ENCODE measurements around the gene ANKRD36.
A peak's percentile ranks its signal among the peaks of the same experiment; 100 is the strongest.
"Not testable (repeated sequence)": the region's sequence is repeated elsewhere in the genome, so short reads cannot be mapped to it uniquely, and the experiment has no call there.

The ANKRD36 gene

DNA sequence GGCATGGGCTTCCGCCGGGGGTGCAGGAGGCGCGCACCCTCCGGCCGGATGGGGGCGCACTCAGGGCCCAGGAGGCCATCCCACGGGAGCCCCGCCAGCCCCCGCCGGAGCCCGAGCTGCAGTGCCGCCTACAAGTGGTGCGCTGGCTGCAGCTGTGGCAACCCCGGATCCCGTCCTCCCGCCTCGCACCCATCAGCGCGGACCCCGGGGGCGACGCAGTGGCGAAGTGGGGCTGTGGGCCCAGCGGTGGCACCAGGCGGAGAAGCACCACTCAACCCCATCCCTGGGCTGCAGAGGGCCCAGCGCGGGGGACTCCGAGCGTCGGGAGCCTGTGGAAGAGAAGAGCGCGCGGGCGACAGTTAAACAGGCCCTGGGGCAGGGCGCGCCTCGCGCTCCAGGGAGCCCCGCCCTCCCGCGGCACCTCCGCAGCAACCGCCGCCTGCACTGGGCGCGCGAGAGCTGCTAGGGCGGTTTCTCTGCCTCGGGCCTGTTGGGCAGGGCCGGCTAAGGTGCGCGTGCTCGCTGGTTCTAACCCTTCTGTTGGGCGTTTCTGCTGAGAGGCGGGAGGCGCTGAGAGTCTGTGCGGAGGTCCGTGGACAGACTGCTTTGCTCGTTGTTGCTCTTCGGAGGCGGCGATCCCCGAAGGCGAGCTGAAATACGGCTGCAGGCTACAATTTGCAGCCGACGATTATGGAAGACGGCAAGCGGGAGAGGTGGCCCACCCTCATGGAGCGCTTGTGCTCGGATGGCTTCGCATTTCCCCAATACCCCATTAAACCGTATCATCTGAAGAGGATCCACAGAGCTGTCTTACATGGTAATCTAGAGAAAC lies at the start of gene ANKRD36:
Gene ANKRD36, plus strand, starts transcription at position 104 of the 832 bp plus-strand sequence. Its CDS starts 587 bp downstream, at position 691.
- DNase-seq (ENCODE audit: low spot score), result peak; percentile 85

DNA sequence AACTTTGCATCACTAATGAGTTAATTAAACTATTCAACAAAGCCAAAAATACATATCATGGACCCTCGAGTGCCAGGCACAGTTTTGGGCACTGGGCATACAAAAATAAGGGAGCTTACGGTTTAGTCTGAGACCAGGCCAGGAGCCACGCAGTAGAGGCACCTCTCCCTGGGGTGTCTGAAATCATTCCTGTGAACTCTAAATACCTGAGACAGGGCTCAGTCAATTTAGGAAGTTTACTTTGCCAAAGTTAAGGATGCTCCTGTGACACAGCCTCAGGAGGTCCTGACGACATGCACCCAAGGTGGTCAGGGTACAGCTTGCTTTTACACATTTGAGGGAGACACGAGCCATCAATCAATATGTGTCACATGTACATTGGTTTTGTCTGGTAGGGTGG lies 46.9 kb upstream of the ANKRD36 start:
- DNase-seq (ENCODE audit: low spot score), result not testable (repeated sequence)

DNA sequence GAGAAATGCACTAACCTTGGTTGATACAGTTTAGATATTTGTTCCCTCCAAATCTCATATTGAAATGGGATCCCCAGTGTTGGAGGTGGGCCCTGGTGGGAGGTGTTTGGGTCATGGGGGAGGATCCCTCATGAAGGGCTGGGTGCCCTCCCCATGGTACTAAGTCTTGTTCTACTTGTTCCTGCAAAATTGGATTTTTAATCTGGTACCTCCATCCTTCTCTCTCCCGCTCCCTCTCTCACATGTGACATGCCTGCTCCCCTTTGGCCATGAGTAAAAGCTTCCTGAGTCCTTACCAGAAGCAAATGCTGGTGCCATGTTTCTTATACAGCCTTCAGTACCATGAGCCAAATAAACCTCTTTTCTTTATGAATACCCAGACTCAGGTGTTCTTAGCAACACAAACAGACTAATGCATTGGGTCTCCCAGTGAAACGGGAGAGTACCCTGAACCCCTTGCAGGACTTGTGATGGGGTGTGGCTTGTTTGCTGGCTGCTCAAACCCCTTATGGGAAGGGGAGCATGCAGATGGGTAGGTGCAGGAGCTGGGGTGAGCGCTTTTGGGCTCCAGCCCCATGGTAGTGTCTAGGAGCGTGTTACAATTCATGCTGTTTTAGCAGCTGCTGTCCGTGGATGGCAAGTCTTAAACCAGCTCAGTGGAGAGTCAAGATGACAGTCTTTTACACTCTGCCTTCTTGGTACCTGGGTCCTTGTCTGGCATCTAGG lies 45.5 kb upstream of the ANKRD36 start:
- DNase-seq (ENCODE audit: low spot score), result no peak

DNA sequence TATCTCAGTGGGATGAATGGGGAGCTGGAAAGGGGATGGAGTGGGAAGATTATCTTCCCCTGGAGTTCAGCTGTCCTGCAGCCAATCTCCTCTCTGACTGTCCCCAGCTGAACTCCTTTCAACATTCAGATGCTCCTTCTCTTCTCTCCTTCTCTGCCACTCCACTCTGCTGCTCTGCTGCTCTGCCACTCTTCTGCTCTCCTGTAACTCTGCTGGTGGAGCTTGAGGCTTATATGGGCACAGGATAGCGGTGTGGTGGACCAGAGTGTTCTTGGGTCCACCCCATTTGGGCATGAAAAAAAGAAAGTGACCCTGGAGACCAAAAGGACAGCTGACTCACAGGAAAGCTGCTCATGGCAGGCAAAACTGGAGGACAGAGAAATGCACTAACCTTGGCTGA lies 44.9 kb upstream of the ANKRD36 start:
- no peak for DNase-seq (ENCODE audit: low spot score)

DNA sequence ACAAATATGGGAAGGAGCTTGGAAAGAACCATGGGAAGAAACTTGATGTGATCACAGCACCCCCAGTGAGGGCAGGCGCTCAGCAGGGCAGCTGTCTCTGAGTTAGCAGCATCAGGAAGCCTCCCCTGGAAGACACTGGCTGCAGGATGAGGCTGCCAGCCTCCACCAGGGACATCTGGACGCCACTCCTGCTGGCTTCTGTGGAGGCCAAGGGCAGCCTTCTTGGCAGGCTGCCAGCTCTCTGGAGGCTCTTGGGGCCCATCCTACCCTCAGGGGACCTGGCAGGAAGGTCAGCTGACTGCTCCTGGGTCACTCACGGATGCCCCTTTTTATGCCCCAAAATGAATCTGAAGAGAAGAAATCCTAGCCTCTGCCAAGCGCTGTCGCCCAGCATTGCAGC lies 44.2 kb upstream of the ANKRD36 start:
- not testable (repeated sequence) for DNase-seq (ENCODE audit: low spot score)

DNA sequence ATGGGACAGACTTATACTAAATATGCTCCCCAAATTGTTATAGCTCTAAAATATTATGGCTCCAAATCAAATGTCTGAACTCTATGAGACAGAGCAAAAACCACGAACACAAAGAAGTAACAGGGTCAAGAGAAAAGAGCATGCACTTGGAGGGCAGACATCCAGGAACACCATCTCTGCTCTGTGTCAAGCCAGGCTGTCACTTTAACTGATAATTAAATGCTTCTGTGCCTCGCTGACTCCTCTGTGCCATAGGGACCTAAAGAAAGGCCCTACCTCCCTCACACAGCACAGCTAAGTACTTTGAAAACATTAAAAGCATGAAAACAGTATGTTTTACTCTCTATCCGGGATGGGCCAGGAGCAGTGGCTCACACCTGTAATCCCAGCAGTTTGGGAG lies 42.0 kb upstream of the ANKRD36 start:
- DNase-seq (ENCODE audit: low spot score), result not testable (repeated sequence)

DNA sequence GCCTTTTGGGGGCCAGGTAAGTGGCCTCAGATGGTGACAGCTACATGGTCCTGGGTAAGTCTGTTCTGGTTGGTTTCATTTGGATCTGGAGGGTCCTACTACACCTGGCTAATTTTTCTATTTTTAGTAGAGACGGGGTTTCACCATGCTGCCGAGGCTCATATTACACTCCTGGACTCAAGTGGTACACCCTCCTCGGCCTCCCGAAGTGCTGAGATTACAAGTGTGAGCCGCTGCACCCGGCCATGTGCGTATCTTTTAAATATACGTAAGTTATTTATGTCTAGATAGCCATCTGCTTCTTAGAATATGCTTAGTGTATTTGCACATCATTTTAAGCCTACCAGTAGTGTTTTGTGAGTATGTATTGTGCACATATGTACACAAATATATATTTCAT lies 35.7 kb upstream of the ANKRD36 start:
- DNase-seq (ENCODE audit: low spot score), result not testable (repeated sequence)

DNA sequence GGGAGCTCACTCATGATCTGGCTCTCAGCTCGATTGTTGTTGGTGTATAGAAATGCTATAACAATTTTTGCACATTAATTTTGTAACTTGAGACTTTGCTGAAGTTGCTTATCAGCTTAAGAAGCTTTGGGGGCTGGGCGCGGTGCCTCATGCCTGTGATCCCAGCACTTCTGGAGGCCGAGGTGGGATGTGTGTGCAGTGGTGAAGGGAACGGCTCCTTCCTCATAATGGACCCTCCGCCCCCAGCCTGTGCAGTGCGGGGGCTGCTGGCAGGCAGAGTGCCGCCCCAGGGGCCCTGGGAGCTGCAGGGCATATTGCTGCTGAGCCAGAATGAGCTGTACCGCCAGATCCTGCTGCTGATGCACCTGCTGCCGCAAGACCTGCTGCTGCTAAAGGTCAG lies 32.1 kb upstream of the ANKRD36 start:
- DNase-seq (ENCODE audit: low spot score), result not testable (repeated sequence)

DNA sequence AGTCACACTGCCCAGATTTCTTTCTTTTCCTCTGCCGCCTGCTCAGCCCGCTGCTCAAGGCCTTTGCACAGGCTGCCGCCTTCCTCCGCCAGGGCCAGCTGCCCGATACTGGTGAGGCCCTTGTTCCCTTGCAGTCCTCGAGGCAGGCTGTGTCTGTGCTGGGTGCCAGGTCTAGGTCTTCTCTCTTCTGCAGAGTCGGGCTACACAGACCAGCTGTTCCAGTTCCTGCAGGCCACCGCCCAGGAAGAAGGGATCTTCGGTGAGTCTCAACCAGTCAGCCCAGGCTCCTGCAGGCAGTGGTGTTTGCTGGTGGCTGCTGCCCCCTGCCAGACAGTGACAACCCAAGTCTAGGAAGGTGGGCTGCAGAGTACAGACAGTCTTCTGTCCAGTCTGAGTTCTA lies 30.7 kb upstream of the ANKRD36 start:
- DNase-seq (ENCODE audit: low spot score), result not testable (repeated sequence)

DNA sequence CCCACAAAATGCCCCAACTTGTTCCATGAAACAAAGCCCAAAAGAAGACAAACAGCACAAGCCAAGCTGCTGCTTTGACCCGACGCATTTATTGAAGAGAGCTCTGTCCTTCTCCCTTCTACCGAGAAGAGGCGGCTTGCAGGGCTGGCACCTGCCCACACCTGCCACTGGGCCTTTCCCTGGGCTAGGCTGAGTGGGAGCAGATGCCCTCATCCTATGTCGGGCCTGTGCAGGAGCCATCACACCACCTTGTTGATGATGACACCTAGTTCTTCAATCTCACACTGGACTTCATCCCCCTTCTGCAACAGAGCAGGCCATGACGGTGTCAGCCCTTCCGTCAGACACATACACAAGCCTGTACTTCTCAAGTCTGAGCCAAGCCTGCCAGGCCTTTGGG lies 29.4 kb upstream of the ANKRD36 start:
- DNase-seq (ENCODE audit: low spot score), result not testable (repeated sequence)

DNA sequence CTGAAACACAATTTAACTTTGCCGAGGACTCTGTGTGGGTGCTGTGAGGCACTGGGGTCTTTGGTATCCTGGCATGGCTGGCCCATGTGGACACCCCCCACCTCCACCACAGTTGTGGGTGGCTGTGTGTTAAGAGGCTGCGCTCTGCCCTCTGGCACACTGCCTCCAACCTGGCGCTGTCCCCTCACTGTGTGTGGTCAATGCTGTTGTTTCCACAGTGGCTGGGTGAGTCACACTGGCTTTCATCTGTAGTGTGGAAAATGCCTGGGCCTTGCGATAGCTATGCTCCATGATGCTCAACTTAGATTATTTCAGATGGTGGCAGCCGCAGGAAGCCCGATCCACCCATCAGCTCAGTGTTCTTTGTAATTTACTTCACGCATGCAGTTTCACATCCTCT lies 27.9 kb upstream of the ANKRD36 start:
- DNase-seq (ENCODE audit: low spot score), result not testable (repeated sequence)

DNA sequence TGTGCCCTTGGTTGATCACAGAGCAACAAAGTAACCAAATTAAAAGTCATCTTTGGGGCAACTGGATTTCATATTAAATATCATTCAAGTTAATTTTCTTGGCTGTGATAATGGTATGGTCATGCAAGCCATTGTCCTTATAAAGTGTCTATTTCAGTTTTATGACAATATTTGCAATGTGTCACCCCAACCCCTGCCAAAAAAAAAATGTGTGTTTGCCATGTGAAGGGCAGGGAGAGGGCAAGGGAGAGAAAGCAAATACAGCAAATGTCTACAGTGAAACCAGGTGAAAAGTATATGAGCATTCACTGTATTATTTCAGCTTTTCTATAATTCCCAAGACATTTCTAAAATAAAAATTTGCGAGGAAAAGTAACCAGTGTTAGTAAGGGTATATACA lies 24.2 kb upstream of the ANKRD36 start:
- not testable (repeated sequence) for DNase-seq (ENCODE audit: low spot score)

DNA sequence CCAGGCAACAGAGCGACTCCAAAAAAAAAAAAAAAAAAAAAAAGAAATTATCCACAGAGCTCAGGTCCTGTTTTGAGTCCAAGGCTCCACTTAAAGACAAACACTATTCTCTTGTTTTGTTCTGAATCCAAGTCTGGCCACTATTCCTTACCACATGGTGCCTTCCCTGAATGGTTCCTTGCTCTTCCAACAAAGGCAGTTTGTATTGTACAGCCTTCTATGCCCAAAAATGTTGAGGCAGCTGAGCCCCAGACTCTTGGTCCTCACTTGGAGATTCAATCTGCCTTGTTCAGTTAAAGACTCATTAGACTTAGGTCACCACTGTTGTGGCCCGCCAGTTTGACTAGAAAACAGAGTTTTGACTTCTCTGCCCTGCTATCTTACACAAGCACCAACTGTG lies 20.0 kb upstream of the ANKRD36 start:
- DNase-seq (ENCODE audit: low spot score), result not testable (repeated sequence)

DNA sequence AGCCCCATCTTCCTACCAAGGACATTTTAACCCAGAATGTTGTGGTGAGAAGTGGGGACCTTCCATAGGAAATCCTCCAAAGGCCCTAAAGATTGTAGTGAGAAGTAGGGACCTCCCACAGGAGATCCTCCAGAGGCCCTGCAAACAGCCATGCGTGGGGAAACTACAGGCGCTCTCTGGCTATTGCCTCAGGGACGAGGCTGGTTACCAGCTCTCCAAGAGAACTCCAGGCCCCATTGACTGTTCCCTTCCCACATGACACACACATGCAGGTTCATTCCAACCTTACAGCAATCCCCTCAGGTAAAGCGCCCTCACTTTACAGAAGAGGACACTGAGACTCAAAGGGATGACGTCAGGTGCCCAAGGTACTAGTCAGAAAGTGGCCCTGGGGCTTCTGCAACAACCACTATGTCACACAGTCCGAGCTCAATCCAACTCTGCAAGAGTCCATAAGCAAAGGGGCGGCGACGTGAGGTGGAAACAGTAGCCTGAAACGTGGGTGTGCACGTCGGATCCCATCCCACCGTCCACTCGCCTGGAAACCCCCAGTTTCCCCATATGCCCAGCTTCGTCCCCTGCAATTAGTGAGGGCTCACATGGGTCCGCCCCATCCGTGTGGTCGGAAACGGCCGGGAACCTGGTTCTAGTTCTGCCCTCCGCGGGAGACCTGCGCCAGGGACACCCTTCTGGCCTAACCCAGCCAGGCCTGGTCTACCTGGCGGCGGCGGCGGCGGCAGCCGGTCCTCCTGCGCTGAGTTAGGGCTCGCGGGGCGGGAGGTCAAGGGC lies 18.8 kb upstream of the ANKRD36 start:
- peak; percentile 5 for DNase-seq (ENCODE audit: low spot score)

DNA sequence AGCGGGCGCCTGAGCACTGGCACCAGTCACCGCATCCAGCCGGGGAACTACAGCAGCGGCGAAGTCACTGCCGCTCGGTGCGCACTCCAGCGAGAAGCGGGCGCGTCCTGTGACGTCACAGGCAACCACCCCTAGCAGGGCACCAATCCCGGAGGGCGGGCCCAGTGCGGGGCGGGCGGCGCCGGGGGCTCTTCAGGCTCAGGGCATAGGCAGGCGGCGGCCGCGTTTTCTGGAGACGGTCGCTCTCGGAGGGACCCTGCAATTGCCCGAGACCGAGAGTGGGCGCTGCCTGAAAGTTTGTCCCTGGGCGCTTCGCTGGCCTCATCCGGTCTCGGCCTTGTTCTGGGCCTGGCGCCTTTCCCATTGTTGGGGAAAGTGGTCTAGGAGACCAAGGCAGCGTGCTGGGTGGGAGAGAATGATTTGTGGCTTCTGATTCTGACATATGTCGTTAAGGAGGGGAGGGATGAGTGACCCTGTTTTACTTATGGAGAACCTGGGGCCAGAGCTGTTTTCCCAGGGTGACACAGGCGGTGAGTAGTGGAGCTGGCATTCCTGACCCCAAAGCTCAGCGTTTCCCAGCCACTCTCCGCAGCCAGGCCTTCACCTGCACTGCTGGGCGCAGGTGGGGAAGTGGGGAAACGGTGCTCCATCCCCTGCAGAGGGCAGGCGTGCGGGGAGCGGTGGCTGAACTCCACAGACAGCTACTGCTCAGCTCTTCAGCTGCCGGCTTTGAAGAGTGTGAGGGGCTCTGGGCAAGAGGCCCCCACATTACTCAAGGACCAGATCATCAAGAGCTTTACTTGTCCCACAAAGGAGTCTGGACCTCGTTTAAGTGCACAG lies 18.0 kb upstream of the ANKRD36 start, which contains the start of gene FAHD2B:
Gene FAHD2B, minus strand, starts transcription at position 111 of the 840 bp plus-strand sequence. CDS start 3,176 bp downstream, outside the sequence.
- peak; percentile 77 for DNase-seq (ENCODE audit: low spot score)

DNA sequence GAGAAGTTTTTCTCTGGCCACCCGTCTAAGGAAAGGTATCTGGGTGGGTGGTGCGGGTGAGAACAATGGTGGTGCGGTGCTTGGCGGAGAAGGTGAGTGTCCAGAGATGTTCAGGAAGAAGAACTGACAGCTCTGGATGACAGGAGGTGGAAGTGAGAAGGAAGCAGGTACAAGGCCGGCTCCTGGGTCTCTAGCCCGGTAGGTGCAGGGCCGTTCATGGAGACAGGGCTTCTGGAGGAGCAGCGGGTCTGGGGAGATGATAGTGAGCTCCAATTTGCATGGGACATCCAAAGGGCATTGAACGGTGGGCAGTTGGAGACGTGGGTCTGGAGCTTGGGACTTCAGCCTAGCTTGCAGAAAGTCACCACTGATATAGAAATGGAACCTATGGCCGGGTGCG lies 17.3 kb upstream of the ANKRD36 start:
- no peak for DNase-seq (ENCODE audit: low spot score)

DNA sequence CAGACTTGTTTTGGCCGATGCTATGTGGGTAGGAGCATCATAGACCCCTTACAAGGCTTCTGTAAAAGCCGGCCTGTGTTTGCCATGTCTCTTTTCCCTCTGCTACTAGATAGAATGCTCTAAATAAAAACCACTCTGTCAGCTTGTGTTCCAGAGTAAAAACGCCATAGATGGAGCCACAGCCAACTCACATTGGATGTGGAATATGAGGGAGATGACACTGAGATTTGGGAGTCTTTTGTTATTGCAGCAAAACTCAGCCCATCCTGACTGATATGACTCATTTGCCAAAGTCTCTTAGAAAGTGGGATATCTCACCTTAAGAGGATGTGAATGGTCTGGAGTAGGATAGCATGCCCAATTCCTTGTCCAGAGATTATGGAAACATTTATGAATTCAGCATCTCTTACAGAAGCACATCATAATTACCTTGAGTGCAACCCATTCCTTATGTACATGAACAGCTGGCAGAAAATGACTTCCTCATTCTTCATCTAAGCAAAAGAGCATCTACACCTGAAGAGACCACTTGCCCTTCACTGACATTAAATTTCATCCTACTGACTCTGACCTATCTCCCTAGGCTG lies 14.1 kb upstream of the ANKRD36 start:
- not testable (repeated sequence) for DNase-seq (ENCODE audit: low spot score)

DNA sequence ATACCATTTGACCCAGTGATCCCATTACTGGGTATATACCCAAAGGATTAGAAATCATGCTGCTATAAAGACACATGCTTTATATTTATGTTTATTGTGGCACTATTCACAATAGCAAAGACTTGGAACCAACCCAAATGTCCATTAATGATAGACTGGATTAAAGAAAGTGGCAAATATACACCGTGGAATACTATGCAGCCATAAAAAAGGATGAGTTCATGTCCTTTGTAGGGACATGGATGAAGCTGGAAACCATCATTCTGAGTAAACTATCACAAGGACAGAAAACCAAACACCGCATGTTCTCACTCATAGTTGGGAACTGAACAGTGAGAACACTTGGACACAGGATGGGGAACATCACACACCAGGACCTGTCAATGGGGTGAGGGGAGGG lies 6.1 kb upstream of the ANKRD36 start:
- not testable (repeated sequence) for DNase-seq (ENCODE audit: low spot score)

DNA sequence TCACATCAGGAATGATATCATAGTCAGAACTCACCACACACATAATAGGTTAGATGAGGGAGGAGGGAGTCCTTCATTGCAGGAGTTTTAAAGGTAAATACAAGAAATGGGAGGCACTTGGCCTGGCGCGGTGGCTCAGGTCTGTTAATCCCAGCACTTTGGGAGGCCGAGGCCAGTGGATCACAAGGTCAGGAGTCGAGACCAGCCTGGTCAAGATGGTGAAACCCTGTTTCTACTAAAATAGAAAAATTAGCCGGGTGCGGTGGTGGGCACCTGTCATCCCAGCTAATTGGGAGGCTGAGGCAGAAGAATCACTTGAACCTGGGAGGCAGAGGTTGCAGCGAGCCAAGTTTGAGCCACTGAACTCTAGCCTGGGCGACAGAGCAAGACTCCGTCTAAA lies 1.7 kb upstream of the ANKRD36 start:
- DNase-seq (ENCODE audit: low spot score), result not testable (repeated sequence)

DNA sequence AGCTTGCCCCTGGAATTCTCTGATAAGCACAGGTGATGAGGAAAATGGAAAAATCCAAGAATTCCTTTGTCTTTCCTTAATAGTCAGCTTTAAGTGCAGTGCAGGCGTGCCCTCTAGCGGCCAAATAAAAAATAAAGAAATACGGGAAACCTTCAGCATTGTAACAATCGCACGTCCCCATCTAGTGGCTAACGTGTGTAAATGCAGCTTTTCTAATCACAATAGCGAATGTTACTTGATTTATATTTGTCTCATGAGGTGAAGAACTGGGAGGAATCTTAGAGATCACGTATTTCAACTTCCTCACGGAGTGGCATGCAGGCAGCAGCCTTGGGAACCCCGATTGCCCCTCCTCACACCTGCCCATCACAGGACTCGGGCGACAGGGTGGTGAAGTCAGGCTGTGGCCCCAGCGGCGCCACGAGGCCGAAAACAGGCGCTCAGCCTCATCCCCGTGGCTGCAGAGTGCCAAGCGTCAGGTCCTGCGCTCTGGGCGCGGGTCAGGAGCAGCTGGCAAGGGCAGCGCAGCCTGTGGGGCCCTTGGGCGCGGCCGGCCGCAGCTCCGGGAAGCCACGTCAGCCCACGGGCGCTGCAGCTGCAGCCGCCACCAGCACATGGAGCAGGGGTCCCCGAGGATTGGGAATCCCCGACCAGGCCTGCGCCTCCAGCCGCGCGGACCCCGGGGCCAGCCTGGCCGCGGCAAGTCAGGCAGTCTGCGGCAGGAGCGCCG lies 468 bp upstream of the ANKRD36 start:
- DNase-seq (ENCODE audit: low spot score), result peak; percentile 69

All from RKO (cell line).